H9 (cell line): Measurements from ENCODE around the gene CFAP141. TPM values are rescaled to one million over a fixed set of nuclear protein-coding genes. Genes with fewer than 3 reads are reported as not detected.

Experiments used
- DNase-seq: peaks from one replicate; pipeline ENCODE4 v3.0.0-alpha.2; 2017
- H2AFZ ChIP-seq: one replicate; pipeline ENCODE4 v1.6.1; 2013; ENCODE audit warnings: mild to moderate bottlenecking, low read length, control low read depth, moderate library complexity
- H2AK5ac ChIP-seq: 2 replicates; pipeline ENCODE4 v1.6.1; 2013; ENCODE audit warnings: low read length, control low read depth, mixed read lengths; ENCODE audit not compliant: insufficient read length
- H2BK120ac ChIP-seq: one replicate; pipeline ENCODE4 v1.6.1; 2013; ENCODE audit warnings: low read depth, mild to moderate bottlenecking, low read length, control low read depth, inconsistent platforms; ENCODE audit not compliant: poor library complexity, severe bottlenecking
- H2BK12ac ChIP-seq: 2 replicates; pipeline ENCODE4 v1.6.1; 2013; ENCODE audit warnings: low read length, control low read depth, mixed read lengths, low read depth; ENCODE audit not compliant: insufficient read length
- H2BK15ac ChIP-seq: 2 replicates; pipeline ENCODE4 v1.6.1; 2013; ENCODE audit warnings: low read depth, low read length, control low read depth
- H2BK20ac ChIP-seq: one replicate; pipeline ENCODE4 v1.6.1; 2013; ENCODE audit warnings: low read depth, mild to moderate bottlenecking, low read length, control low read depth, inconsistent platforms; ENCODE audit not compliant: poor library complexity, severe bottlenecking
- H2BK5ac ChIP-seq: 2 replicates; pipeline ENCODE4 v1.6.1; 2013; ENCODE audit warnings: low read length, control low read depth, mixed read lengths; ENCODE audit not compliant: insufficient read length
- H3K14ac ChIP-seq: 2 replicates; pipeline ENCODE4 v1.6.1; 2013; ENCODE audit warnings: low read length, control low read depth; ENCODE audit not compliant: insufficient read depth
- H3K18ac ChIP-seq: 2 replicates; pipeline ENCODE4 v1.6.1; 2013; ENCODE audit warnings: low read depth, mild to moderate bottlenecking, mixed read lengths, low read length, control low read depth; ENCODE audit not compliant: insufficient read length
- H3K23ac ChIP-seq: 2 replicates; pipeline ENCODE4 v1.6.1; 2013; ENCODE audit warnings: low read length, control low read depth, mixed read lengths, low read depth; ENCODE audit not compliant: insufficient read length
- H3K23me2 ChIP-seq: 2 replicates; pipeline ENCODE4 v1.6.1; 2013; ENCODE audit warnings: low read depth, mild to moderate bottlenecking, mixed read lengths, low read length, control low read depth; ENCODE audit not compliant: insufficient read length, poor library complexity, severe bottlenecking
- H3K27ac ChIP-seq: 2 replicates; pipeline ENCODE4 v1.5.1; 2013; ENCODE audit warnings: low read length, control low read depth, mixed read lengths, low read depth; ENCODE audit not compliant: insufficient read length
- H3K27me3 ChIP-seq: 2 replicates; pipeline ENCODE4 v1.6.1; 2013; ENCODE audit warnings: low read length, control low read depth, inconsistent platforms; ENCODE audit not compliant: insufficient read depth
- H3K4ac ChIP-seq: 2 replicates; pipeline ENCODE4 v1.6.1; 2013; ENCODE audit warnings: low read depth, mild to moderate bottlenecking, control low read depth, inconsistent platforms, low read length, moderate library complexity
- H3K4me1 ChIP-seq: 2 replicates; pipeline ENCODE4 v1.6.1; 2013; ENCODE audit warnings: low read length, control low read depth, inconsistent platforms; ENCODE audit not compliant: insufficient read depth
- H3K4me2 ChIP-seq: 2 replicates; pipeline ENCODE4 v1.6.1; 2013; ENCODE audit warnings: low read length, control low read depth, mixed read lengths; ENCODE audit not compliant: insufficient read length, insufficient read depth
- H3K56ac ChIP-seq: 2 replicates; pipeline ENCODE4 v1.6.1; 2013; ENCODE audit warnings: low read depth, mild to moderate bottlenecking, mixed read lengths, low read length, control low read depth; ENCODE audit not compliant: insufficient read length
- H3K79me1 ChIP-seq: 2 replicates; pipeline ENCODE4 v1.6.1; 2013; ENCODE audit warnings: low read depth, mild to moderate bottlenecking, moderate library complexity, low read length, control low read depth, inconsistent platforms; ENCODE audit not compliant: insufficient read depth, poor library complexity, severe bottlenecking
- H3K79me2 ChIP-seq: 2 replicates; pipeline ENCODE4 v1.6.1; 2013; ENCODE audit warnings: low read length, control low read depth, inconsistent platforms; ENCODE audit not compliant: insufficient read depth
- H3K9ac ChIP-seq: 2 replicates; pipeline ENCODE4 v1.6.1; 2013; ENCODE audit warnings: low read length, control low read depth, mixed read lengths; ENCODE audit not compliant: insufficient read length; ENCODE audit errors: extremely low read depth
- H3K9me3 ChIP-seq: one replicate; pipeline ENCODE4 v1.6.1; 2013; ENCODE audit warnings: low read depth, low read length, inconsistent platforms; ENCODE audit not compliant: control insufficient read depth
- H3T11ph ChIP-seq: one replicate; pipeline ENCODE4 v1.6.1; 2013; ENCODE audit warnings: mild to moderate bottlenecking, low read length, control low read depth, inconsistent platforms
- H4K20me1 ChIP-seq: one replicate; pipeline ENCODE4 v1.6.1; 2013; ENCODE audit not compliant: control insufficient read depth, insufficient read length, insufficient read depth
- H4K5ac ChIP-seq: 2 replicates; pipeline ENCODE4 v1.6.1; 2013; ENCODE audit warnings: low read depth, mild to moderate bottlenecking, mixed read lengths, low read length, control low read depth; ENCODE audit not compliant: insufficient read length
- H4K8ac ChIP-seq: replicated peaks from 2 replicates; pipeline ENCODE4 v1.6.1; 2013; ENCODE audit warnings: low read length, control low read depth, mixed read lengths, low read depth; ENCODE audit not compliant: insufficient read length
- H4K91ac ChIP-seq: 2 replicates; pipeline ENCODE4 v1.6.1; 2013; ENCODE audit warnings: low read depth, mild to moderate bottlenecking, moderate library complexity, mixed read lengths, low read length, control low read depth; ENCODE audit not compliant: insufficient read length
- H3K27ac Mint-ChIP-seq, 3 experiments: 2 replicates in 2 of 3; 3 replicates in 1 of 3; pipeline ENCODE4 v1.8.0; 2020 to 2021; ENCODE audit warnings: mixed read lengths in 3 of 3, mild to moderate bottlenecking in 1 of 3, moderate library complexity in 1 of 3
- H3K27me3 Mint-ChIP-seq: 2 replicates; pipeline ENCODE4 v1.8.0; 2021; ENCODE audit warnings: low read depth, mild to moderate bottlenecking, moderate library complexity, mixed read lengths
- H3K36me3 Mint-ChIP-seq, 3 experiments: 2 replicates in 2 of 3; 3 replicates in 1 of 3; pipeline ENCODE4 v1.8.0; 2020 to 2021; ENCODE audit warnings: low read depth in 3 of 3, mixed read lengths in 3 of 3; ENCODE audit not compliant: insufficient read depth in 1 of 3
- H3K4me1 Mint-ChIP-seq, 2 experiments: 2 replicates each; pipeline ENCODE4 v1.8.0; 2020; ENCODE audit warnings: mixed read lengths in 2 of 2
- H3K4me3 Mint-ChIP-seq, 2 experiments: 2 replicates in 1 of 2; 3 replicates in 1 of 2; pipeline ENCODE4 v1.8.0; 2020 to 2021; ENCODE audit warnings: mild to moderate bottlenecking in 2 of 2, mixed read lengths in 2 of 2, moderate library complexity in 1 of 2
- H3K9me3 Mint-ChIP-seq, 2 experiments: 2 replicates in 1 of 2; 3 replicates in 1 of 2; pipeline ENCODE4 v1.8.0; 2020; ENCODE audit warnings: mild to moderate bottlenecking in 2 of 2, mixed read lengths in 2 of 2, moderate library complexity in 1 of 2
- WGBS: extraction: QIAGEN DNeasy Blood & Tissue Kit; methylation state at CpG from one replicate; pipeline ENCODE4 v1.1.7; 2013; ENCODE audit warnings: missing lambda C conversion rate, low lambda C conversion rate, mixed read lengths; ENCODE audit not compliant: insufficient read length; ENCODE audit errors: extremely low coverage; 5-methylcytosine and 5-hydroxymethylcytosine counted together
- total RNA-seq: library from RNA; stranded (reverse); gene quantifications from 2 replicates; pipeline ENCODE4 v1.2.1, GENCODE V29; 2021
- TF ChIP-seq, protein P1 (sequence below): fragments of 200-600 bp; sonication (generic); conservative IDR thresholded peaks from 3 replicates; pipeline ENCODE4 v1.8.0; 2021; ENCODE audit warnings: antibody characterized with exemption, mild to moderate bottlenecking

The CFAP141 gene
- total RNA-seq, 1 experiment from 2014 or later = not detected

DNA sequence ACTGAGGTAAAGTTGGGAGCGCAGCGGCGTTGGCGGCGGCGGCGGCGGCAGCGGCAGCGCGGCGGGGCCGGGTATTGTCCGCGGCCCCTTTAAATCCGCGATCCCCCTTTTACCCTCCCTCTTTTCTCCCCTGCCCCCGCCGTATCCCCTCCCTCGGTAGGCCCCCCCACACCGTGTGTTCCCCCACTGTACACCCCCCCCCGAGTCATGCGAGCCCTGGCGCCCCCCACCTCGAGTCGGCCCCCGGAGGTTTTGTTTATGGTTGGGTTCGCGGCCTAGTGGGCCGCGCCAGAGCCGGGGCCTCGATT is 14.8 kb upstream of the CFAP141 start:
- H3K4me1 ChIP-seq = peaks cover 2% of the 10 kb centered on the region; the same call in 1 of the 2 replicates
- H3T11ph ChIP-seq = no peak overlapping the region
- H3K4me2 ChIP-seq = peak overlapping the region; percentile 84
- no peak overlapping the region for H3K56ac ChIP-seq
- no peak overlapping the region for H3K4ac ChIP-seq
- H3K36me3 Mint-ChIP-seq = peaks cover 48 to 73% (median 62%) of the 10 kb centered on the region in 3 experiments
- no CpG with 5 or more reads among the region's 33 CpGs for WGBS
- TF ChIP-seq, protein P1, sequence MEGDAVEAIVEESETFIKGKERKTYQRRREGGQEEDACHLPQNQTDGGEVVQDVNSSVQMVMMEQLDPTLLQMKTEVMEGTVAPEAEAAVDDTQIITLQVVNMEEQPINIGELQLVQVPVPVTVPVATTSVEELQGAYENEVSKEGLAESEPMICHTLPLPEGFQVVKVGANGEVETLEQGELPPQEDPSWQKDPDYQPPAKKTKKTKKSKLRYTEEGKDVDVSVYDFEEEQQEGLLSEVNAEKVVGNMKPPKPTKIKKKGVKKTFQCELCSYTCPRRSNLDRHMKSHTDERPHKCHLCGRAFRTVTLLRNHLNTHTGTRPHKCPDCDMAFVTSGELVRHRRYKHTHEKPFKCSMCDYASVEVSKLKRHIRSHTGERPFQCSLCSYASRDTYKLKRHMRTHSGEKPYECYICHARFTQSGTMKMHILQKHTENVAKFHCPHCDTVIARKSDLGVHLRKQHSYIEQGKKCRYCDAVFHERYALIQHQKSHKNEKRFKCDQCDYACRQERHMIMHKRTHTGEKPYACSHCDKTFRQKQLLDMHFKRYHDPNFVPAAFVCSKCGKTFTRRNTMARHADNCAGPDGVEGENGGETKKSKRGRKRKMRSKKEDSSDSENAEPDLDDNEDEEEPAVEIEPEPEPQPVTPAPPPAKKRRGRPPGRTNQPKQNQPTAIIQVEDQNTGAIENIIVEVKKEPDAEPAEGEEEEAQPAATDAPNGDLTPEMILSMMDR = no peak
- H3K27me3 Mint-ChIP-seq = no peaks in the 10 kb centered on the region
- H3K4me3 Mint-ChIP-seq = peak overlapping the region; percentile 95 to 96
- H3K79me1 ChIP-seq = peaks cover 5% of the 10 kb centered on the region
- DNase-seq = no peak
- H3K79me2 ChIP-seq = peaks cover 54% of the 10 kb centered on the region
- H2BK15ac ChIP-seq = no peak overlapping the region
- no peak overlapping the region for H2AFZ ChIP-seq
- H4K8ac ChIP-seq = no peak overlapping the region
- peak overlapping the region; percentile 99 to 100 (median 99); a peak in 5 of 7 replicates for H3K27ac Mint-ChIP-seq
- H2BK20ac ChIP-seq = no peak overlapping the region
- H3K18ac ChIP-seq = peak overlapping the region; percentile 86
- H2BK5ac ChIP-seq = no peak overlapping the region
- H3K4me1 Mint-ChIP-seq = peaks cover 37 to 42% of the 10 kb centered on the region in 2 experiments
- H3K27ac ChIP-seq = no peak overlapping the region
- no peak overlapping the region for H3K23ac ChIP-seq
- no peak overlapping the region for H2AK5ac ChIP-seq
- no peak overlapping the region for H2BK12ac ChIP-seq
- no peak overlapping the region for H4K5ac ChIP-seq
- no peak overlapping the region for H2BK120ac ChIP-seq
- H3K9me3 ChIP-seq = no peaks in the 10 kb centered on the region
- H4K20me1 ChIP-seq = no peaks in the 10 kb centered on the region
- peaks cover 14% of the 10 kb centered on the region for H3K23me2 ChIP-seq
- peaks cover 0 to 5% of the 10 kb centered on the region in 2 experiments; a peak in 1 of 5 replicates for H3K9me3 Mint-ChIP-seq
- H4K91ac ChIP-seq = no peak overlapping the region
- H3K14ac ChIP-seq = no peak overlapping the region
- H3K9ac ChIP-seq = peak overlapping the region; percentile 99
- no peaks in the 10 kb centered on the region for H3K27me3 ChIP-seq
